ENCODE results near the gene ARSB.

ARSB gene

DNA sequence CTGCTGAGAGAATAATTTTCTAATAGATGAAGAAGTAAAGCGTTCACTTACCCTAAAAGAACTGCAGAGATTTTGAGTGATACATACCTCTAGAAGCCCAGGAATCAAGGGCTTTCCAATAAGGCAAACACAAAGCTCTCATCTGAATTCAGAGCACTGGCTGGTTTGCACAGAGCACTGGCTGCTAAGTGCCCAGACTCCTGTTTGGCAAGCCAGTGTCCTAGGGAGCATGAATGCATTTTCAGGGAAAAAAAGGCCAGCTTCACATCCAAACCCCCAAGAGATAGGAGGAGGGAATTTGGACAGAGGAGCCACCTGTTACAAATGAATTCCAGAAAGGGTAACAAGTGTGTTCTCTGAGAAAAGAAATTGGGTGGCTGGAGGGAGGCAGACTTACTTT lies 65.3 kb downstream of the ARSB start:
- Histone ChIP-seq H4K20me1 (ENCODE audit: insufficient read depth, low read length, poor library complexity, severe bottlenecking) (no peaks in the 10 kb centered on the region), H3K4me3 (ENCODE audit: low read length, poor library complexity, severe bottlenecking) (no peak overlapping the region), H3K36me3 (ENCODE audit: insufficient read depth, low read length) (no peaks in the 10 kb centered on the region), H3K4me1 (ENCODE audit: insufficient read depth, low read length, poor library complexity, severe bottlenecking) (no peaks in the 10 kb centered on the region), H3K9me2 (replicated peaks; ENCODE audit: low read depth, low read length) (no peaks in the 10 kb centered on the region), H3F3A (ENCODE audit: low read depth) (no peaks in the 10 kb centered on the region), H3K79me2 (ENCODE audit: insufficient read depth, low read length) (no peaks in the 10 kb centered on the region), H2AFZ (ENCODE audit: low read length) (no peak overlapping the region), H3K9me3 (ENCODE audit: insufficient read depth, low read depth, low read length) (no peaks in the 10 kb centered on the region), H3K9ac (ENCODE audit: low read depth, low read length, poor library complexity, severe bottlenecking) (no peak overlapping the region), H3K4me2 (ENCODE audit: low read depth, low read length, poor library complexity, severe bottlenecking) (no peak overlapping the region), H3K27me3 (ENCODE audit: insufficient read depth, low read length, poor library complexity, severe bottlenecking) (no peaks in the 10 kb centered on the region)
- TF ChIP-seq EZH2phosphoT487 (IDR thresholded peaks at IDR 0.05; ENCODE audit: borderline replicate concordance), result no peak
- TF ChIP-seq, protein P1, sequence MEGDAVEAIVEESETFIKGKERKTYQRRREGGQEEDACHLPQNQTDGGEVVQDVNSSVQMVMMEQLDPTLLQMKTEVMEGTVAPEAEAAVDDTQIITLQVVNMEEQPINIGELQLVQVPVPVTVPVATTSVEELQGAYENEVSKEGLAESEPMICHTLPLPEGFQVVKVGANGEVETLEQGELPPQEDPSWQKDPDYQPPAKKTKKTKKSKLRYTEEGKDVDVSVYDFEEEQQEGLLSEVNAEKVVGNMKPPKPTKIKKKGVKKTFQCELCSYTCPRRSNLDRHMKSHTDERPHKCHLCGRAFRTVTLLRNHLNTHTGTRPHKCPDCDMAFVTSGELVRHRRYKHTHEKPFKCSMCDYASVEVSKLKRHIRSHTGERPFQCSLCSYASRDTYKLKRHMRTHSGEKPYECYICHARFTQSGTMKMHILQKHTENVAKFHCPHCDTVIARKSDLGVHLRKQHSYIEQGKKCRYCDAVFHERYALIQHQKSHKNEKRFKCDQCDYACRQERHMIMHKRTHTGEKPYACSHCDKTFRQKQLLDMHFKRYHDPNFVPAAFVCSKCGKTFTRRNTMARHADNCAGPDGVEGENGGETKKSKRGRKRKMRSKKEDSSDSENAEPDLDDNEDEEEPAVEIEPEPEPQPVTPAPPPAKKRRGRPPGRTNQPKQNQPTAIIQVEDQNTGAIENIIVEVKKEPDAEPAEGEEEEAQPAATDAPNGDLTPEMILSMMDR (conservative IDR thresholded peaks at IDR 0.05; ENCODE audit: low read length), result no peak

DNA sequence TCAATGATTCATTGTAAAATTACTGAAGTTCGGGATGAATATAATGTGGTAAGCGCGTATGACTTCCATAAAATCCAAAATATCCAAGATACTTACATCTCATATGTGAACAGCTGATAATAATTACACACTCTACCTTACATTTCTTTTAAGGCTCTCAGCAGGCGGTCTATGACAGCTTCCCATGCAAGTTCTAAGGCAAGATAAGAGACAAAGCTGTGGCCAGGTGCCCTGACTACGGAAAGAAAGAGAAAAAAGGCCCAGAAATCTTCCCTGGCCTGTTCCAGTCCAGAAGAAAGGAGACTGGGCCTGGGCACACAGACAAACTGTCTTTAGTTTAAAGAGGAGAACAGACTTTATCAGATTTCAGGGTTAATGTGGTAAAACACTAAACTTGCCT lies 69.1 kb downstream of the ARSB start:
- Histone ChIP-seq H3K27me3 (ENCODE audit: insufficient read depth, low read length, poor library complexity, severe bottlenecking) (no peaks in the 10 kb centered on the region), H4K20me1 (ENCODE audit: insufficient read depth, low read length, poor library complexity, severe bottlenecking) (no peaks in the 10 kb centered on the region)
- no peak for TF ChIP-seq EZH2phosphoT487 (IDR thresholded peaks at IDR 0.05; ENCODE audit: borderline replicate concordance)
- TF ChIP-seq, protein P1 (conservative IDR thresholded peaks at IDR 0.05; ENCODE audit: low read length), result no peak

DNA sequence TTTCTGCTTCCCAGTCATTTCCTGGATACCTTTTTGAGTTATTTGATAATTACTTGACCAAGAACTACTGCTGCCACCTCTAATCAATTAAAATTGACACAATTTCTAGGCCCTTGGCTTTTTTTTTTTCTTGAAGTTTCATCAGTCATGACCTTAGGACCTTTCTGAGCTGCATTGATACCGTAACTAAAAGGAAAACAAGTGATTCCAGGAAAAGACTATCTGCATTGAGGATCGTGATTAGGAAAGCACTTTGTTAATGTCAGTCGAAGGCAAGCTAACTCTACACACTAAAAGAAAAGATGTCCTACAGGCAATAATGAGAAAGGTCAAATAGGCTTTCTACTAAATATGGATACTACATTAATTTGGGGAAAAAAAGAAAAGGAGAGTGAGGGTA lies 69.9 kb downstream of the ARSB start:
- no peaks in the 10 kb centered on the region for H3K9me3 ChIP-seq (ENCODE audit: insufficient read depth, low read depth, low read length)

More for the DNA sequence above, 69.1 kb downstream of the ARSB start:
- Histone ChIP-seq H3K79me2 (ENCODE audit: insufficient read depth, low read length) (no peaks in the 10 kb centered on the region), H3F3A (ENCODE audit: low read depth) (no peaks in the 10 kb centered on the region), H3K9me2 (replicated peaks; ENCODE audit: low read depth, low read length) (no peaks in the 10 kb centered on the region), H3K36me3 (ENCODE audit: insufficient read depth, low read length) (no peaks in the 10 kb centered on the region), H3K9me3 (ENCODE audit: insufficient read depth, low read depth, low read length) (no peaks in the 10 kb centered on the region), H3K9ac (ENCODE audit: low read depth, low read length, poor library complexity, severe bottlenecking) (no peak overlapping the region), H3K4me1 (ENCODE audit: insufficient read depth, low read length, poor library complexity, severe bottlenecking) (no peaks in the 10 kb centered on the region), H2AFZ (ENCODE audit: low read length) (no peak overlapping the region), H3K4me3 (ENCODE audit: low read length, poor library complexity, severe bottlenecking) (no peak overlapping the region), H3K4me2 (ENCODE audit: low read depth, low read length, poor library complexity, severe bottlenecking) (no peak overlapping the region)

More for the DNA sequence above, 69.9 kb downstream of the ARSB start:
- TF ChIP-seq EZH2phosphoT487 (IDR thresholded peaks at IDR 0.05; ENCODE audit: borderline replicate concordance), result no peak
- TF ChIP-seq, protein P1 (conservative IDR thresholded peaks at IDR 0.05; ENCODE audit: low read length), result no peak
- Histone ChIP-seq H3K27me3 (ENCODE audit: insufficient read depth, low read length, poor library complexity, severe bottlenecking) (no peaks in the 10 kb centered on the region), H3K9me2 (replicated peaks; ENCODE audit: low read depth, low read length) (no peaks in the 10 kb centered on the region), H3K4me2 (ENCODE audit: low read depth, low read length, poor library complexity, severe bottlenecking) (no peak overlapping the region), H3K79me2 (ENCODE audit: insufficient read depth, low read length) (no peaks in the 10 kb centered on the region), H3F3A (ENCODE audit: low read depth) (no peaks in the 10 kb centered on the region), H3K9ac (ENCODE audit: low read depth, low read length, poor library complexity, severe bottlenecking) (no peak overlapping the region), H2AFZ (ENCODE audit: low read length) (no peak overlapping the region), H3K36me3 (ENCODE audit: insufficient read depth, low read length) (no peaks in the 10 kb centered on the region), H4K20me1 (ENCODE audit: insufficient read depth, low read length, poor library complexity, severe bottlenecking) (no peaks in the 10 kb centered on the region), H3K4me3 (ENCODE audit: low read length, poor library complexity, severe bottlenecking) (no peak overlapping the region), H3K4me1 (ENCODE audit: insufficient read depth, low read length, poor library complexity, severe bottlenecking) (no peaks in the 10 kb centered on the region)
